HG02884 (cell line): ENCODE results near the gene SLC12A6.
"Not testable (repeated sequence)": the region's sequence is repeated elsewhere in the genome, so short reads cannot be mapped to it uniquely, and the experiment has no call there.

ENCODE experiments used
- ATAC-seq: cut with Tn5 transposase; IDR thresholded peaks from one replicate; pipeline ENCODE4 v1.9.1; 2021; ENCODE audit warnings: mild to moderate bottlenecking, moderate library complexity; ENCODE audit not compliant: unreplicated experiment

Gene SLC12A6

DNA sequence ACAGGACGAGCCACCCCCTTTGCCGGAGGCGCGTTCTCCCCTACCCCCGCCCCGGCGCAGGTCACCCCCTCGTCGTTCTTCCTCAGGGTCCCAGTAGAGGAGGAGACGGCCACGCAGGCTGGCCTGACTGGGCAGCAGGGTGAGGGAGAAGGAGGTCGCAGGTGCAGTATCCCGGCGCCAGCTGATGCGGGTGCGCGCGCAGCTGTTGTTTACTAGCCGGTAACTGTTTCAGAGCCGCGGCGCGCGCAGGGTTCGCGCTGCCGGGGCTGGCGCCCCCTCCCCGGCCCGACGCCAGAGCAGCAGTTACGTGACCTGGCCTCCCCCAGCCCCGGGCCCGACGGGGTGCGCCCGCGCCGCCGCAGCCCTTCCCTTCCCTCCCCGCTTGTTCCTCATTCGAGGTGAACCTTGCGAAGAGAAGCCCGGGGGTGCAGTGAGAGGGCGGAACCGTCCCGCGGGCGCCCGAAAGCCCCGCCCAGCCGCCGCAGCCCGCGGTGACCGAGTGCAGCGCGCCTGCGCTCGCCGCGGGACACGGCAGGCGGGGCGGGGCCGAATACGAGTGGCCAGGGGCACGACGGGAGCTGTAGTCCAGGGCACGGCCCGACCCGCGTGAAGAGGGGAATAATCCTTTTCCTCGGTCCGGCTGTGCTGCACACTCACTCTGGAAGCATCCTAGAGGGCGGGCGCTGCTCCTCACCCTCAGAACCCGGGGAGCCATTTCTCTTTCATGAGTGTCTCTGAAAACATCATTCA, at the start of gene SLC12A6:
Gene SLC12A6 (minus strand): TSS at position 225 of the 750 bp plus-strand sequence. CDS start 1,101 bp downstream, outside the sequence.
- ATAC-seq: peak; percentile 55

DNA sequence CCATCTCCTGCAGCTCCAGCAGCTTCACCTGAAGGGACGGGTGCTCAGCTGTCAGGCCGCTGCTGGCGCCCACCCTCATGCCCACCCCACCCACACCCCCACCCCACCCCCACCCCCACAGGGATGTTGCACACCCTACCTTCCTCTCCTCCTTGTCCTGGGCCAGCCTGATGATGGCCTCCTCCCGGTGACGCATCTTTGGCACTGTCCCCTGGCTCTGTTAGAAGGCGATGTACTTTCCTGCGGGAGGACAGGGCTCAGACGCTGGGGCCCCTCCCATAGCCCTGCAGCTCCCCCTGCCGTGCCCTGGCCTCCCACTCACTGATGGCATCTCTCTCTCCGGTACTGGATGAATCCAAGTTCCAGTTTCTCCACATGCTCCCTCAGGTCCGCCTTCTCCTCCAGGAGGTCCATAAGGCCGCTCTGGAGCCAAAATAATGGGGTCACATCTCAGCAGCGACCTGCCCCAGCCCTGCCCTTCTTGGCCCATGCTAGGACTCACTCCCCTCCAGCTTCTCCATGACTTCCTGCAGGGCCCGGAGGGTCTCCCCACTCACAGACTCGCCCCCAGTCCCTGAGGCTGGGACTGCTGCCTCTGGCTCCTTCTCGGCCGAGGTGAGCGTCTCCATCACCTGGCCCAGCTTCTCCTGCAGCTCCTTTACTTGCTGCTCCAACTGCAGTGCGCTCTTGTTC, 44.4 kb upstream of the SLC12A6 start:
- ATAC-seq: not testable (repeated sequence)

DNA sequence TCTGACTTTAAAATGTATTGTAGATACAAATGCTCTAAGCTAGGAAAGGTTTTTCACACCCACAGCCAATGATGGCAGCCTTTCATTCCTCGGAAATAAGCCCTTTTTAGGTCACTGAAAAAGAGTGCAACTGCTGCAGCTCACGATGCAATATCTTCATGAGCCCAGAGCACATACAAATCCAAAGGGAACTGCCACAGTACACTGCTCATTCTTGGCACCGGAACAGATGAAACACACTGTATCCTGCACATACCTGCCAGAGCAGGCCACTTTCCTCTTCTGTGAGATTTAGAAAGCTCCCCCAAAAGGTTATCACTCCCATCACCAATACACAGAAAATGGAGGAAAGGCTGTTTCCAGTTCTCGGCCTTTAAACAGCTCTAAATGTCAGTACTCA, 42.9 kb upstream of the SLC12A6 start:
- ATAC-seq: not testable (repeated sequence)

DNA sequence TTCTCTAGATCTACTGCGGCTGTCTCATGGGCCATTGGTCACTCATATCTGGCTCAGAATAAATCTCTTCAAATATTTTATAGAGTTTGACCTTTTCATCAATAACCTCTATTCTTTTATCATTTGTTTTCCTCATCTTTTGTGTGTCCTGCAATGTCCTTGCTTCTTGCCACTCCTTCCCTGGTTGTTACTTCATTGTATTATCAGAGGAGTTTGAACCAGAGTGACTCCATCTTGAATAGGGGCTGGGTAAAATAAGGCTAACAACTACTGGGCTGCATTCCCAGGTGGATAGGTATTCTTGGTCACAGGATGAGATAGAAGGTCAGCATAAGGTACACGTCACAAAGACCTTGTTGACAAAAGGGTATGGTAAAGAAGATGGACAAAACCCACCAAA, 39.3 kb upstream of the SLC12A6 start:
- no peak for ATAC-seq

DNA sequence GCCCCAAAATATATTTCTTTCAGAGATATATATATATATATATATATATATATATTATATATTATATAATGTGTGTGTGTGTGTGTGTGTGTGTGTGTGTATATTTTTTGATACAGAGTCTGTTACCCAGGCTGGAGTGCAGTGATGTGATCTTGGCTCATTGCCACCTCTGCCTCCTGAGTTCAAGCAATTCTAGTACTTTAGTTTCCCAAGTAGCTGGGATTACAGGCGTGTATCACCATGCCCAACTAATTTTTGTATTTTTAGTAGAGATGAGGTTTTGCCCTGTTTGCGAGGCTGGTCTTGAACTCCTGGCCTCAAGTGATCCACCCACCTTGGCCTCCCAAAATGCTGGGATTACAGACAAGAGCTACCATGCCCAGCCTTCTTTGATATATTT, 38.0 kb upstream of the SLC12A6 start:
- ATAC-seq: not testable (repeated sequence)

DNA sequence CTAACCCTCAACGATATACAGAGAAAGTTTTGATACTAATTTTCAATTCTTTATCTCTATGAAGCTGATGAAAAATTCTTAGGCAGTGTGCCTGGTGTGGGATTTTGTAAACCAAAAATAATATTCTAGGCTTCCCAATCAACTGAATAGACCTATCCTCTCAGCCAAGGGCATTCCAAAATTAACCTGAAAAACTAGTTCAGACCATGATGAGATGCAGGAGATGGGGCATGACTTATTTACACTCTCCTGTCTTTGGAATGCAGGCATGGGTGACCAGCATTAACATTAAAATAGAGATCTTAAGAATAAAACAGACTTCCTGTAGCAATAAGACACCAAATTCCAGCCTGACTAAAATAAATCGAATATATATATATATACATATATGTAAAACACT, 37.2 kb upstream of the SLC12A6 start:
- ATAC-seq: no peak

DNA sequence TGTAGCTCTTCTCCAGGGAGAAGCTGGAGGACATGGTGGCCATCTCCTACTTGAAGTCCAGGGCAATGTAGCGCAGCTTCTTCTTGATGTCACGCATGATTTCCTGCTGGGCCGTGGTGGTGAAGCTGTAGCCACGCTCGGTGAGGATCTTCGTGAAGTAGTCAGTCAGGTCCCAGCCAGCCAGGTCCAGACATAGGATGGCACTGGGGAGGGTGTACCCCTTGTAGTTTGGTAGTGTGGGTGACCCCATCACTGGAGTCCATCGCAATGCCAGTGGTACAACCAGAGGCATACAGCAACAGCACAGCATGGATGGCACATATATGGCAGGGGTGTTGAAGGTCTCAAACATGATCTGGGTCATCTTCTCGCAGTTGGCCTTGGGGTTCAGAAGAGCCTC, 36.4 kb upstream of the SLC12A6 start:
- ATAC-seq: no peak

DNA sequence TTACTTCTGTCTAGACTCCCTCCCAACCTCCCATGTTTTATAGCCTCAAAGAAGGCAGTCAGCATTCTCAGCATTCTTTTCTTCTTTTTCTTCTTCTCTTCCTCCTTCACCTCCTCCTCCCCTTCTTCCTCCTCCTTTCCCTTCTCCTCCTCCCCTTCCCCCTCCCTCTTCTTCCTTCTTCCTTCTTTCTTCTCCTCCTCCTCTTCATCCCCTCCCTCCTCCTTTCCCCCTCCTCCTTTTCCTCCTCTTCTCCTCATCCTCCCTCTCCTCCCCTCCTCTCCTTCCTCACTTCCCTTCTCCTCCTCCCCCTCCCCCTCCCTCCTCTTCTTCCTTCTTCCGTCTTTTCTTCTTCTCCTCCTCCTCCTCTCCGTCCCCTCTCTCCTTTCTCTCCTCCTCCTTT, 33.1 kb upstream of the SLC12A6 start:
- ATAC-seq: no peak

DNA sequence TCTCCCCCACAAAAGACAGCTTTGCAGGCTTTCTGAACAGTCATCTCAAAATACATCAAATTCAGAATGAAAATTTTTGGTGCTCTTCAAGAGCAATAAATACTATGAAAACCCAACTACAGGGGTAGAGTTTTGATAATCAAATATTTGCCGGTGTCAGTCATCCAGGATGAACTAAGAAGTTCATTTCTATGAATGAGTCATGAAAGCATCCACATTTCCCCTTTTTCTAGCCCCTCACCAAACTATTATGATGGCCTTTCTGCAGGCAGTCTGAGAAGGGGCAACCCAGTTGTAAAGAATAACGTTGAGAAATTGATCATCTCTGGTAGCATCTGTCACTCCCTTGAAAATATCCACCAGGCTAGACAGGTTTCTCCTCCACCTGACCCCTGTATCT, 32.5 kb upstream of the SLC12A6 start:
- ATAC-seq: no peak

DNA sequence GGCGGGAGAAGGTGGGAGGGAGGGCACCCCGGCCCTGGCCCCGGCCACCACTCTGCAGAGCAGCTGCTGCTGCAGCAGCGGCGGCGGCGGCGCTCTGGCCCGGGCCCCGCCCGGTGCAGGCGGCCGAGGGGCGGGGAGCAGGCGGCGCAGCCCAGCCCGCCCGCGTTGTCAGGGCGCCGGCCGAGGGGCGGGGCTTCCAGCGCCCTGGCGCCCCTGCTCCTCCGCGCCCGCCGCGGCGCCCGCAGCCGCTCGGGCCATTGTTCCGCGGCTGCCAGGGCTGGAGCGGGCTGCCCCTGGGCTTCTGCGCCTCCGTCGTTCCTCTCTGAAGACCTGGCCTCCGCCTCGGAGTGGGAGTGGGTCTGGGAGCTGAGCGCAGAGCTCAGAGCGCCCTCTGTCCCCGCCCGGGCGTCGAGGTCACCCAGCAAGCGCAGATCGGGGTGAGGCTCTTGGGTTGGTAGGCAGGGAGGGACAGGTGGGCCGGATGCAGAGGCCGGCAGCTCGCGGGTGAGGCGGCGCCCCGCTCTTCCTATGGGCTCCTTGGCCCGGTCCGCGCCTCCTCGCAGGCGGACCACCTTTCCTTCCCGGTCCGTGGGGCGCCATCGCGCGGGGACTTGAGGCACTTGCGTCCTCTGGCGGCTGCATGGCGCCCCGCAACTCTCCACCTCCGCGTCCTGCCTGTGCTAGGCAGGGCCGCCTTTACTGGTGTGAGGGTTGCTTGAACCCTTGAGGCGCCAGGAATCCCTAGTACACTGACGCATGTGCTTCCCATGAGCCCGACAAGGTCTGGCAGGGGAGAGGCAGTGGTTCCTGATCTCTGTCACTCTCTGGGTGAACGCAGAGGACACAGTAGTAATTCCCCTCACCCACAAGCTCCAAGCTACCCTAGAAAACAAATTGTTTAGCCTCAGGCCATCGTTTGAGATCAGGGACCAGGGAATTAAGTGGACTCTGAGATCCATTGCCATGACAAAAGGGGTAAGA, 29.8 kb upstream of the SLC12A6 start, which contains the start of gene LPCAT4:
Gene LPCAT4 (minus strand): TSS at position 96 of the 981 bp plus-strand sequence. CDS start 96 bp downstream, outside the sequence.
- ATAC-seq: peak; percentile 59

DNA sequence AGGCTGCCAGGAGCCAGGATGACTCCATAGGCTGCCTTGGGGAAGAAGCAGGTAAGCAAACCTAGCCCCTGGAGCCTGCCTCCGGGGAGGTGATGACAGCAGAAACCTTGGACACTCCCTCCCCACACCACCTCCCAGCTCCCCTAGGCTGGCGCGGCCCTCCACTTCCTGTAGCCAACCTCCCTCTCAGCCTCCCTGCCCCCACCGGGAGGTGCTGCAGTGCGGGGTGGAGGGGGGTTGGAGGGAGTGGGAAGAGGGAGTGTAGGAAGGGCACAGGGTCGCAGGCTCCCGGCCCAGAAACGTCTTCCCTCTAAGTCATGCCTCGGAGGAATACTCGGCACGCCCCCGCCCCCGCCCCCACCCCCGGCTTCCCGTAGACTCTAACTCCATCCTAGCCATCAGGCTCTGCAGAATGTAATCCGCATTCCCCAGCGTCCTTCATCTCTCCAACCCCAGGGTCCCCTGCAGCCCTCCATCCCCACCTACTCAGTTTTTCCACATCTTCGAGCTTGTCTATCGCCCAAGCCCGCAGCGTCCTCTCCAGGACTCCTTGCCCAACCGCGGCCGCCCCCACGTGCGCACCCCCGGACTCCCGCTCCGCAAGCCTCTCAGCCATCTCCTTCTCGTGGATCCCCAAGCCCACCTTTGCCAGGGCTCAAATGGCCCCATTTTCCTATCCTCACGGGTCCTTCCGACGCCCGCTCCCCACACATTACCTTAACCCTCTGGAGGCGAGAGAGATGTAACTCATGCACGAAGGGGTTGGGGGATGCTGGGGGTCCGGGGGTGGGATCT, 28.9 kb upstream of the SLC12A6 start:
- no peak for ATAC-seq

DNA sequence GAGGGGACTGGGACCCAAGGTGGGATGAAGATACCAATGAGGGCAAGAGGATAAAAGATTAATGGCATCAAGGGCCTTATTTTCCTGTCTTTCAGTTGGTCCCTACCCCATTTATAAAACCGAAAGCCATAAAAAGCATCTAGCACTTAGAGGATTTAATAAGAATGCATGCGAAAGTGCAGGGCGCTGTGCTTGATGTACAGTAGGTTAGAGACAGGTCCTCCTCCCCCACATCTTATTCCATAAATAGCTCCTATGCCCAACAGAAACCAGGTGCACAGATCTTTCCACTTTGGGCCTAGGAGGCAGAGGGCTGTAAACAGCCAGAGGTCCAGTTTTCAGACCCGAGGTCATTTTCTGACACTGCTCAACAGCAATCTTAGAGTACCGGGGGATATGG, 28.3 kb upstream of the SLC12A6 start:
- ATAC-seq: no peak

DNA sequence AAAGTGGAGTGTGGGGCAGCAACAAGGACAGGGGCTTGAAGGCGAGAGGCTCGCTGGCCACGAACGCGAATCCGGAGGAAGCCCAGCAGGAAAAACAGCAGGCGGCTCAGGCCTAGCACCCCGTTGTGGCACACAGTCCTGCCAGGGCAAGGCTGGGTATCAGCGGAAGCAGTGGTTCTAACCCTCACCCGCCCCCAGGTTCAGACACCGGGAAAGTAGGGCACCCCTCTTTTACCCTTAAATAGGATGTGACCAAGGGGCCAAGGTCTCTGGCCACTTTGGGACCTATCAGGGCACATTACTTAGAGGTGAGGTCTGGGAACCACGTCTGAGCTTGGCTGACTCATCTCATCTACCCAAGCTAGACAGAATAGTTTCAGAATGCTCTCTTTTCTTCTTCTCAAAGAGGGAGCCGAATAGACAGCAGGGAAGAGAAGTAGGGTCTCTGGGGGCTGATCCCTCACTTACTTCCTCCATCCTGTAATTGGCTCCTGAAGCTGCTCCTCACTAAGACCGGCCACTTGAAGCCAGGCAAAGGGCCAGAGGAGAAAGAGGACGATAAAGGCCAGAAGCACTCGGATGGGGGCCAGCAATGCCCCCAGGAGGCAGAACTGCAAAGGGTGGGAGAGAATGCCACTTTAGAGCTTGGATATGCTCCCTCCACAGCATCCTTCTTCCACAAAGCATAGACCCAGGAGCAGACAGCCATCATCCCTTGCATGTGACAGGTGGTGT, 27.7 kb upstream of the SLC12A6 start:
- no peak for ATAC-seq

DNA sequence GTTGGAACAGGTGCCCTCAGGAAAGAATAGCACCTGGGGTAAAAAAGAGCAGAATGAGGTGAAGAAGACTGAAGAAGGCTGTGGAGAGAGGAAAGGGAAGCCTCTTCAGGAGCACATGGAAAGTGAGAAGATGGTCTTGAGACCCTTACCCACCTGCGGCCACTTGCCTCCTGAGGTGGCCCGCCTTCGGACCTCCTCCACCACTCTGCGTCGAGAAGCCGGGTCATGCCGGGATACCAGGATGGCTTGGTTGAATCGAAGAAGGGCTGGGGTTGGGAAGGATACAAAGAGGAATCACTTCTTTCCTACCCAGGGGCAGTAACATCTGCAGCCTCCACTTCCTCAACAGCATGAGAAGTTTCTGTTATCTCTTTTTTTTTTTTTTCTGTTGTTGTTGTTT, 26.5 kb upstream of the SLC12A6 start:
- no peak for ATAC-seq

DNA sequence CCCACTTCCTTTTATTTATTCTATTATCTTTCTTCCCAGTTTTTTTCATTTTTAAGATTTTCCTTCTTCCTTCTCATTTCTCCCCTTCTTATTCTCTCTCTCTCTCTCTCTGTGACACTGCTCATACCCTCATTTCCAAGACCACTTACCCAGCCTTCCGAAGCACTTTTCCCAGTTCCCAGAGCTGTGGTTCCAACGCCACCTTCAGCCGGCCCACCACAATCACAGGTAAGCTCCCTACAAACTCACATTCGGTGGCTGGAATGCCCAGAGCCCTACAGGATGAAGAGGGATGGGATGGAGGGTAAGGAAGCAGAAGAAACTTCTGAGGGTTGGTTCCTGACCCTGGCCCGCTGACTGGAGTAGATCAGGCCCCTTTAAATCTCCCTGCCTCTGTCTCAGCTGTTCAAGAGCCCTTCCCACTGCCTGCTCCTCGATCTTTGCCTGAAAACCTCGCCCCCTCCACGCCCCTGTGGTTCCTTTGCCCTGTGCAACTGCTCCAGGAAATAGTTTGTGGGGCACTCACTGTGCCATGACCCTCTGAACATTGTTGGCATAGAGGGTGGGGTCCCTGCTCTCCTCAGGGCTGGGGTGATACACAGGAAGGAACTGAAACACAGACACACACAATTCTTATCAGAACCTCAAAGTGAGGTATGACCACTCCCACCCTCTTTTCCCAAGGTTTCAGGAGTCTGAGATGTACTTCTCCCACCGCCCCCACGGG, 24.6 kb upstream of the SLC12A6 start:
- no peak for ATAC-seq

DNA sequence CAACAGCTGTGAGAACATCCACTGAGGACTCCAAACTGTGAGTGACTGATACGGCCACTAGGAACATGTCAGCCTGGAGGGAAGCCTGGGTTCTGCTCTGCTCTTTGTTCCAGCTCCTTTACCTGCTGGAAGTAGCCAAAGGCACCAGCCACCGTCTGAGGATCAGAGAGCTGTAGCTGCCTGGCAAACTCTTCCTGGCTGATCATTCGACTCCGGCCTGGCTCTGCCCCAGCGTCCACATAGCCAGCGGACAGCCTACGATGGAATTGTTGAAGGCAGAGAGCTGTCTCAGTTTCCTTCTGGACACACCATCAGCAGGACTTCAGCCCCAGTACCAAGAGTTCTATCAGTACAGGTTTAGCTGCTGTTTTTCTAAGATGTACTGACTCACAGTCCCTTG, 23.7 kb upstream of the SLC12A6 start:
- ATAC-seq: no peak

DNA sequence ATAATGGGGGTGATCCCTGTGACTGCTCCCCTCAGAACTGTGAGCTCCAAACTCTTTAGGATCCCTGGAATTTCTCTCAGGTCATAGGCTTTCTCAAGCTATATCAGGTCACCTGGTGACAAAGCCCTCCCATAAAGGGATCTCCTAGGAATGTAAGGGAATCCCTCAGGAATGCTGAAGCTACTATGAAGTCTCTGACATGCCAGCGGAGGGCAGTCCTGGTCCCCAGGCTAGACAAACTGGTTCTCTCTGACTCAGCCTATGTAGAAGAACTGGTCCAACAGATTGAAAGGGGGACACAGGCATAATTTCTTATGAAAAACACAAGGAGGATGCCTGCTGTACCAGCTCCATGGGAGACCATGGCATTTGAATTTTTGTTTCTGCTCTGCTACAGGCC, 22.7 kb upstream of the SLC12A6 start:
- ATAC-seq: no peak

DNA sequence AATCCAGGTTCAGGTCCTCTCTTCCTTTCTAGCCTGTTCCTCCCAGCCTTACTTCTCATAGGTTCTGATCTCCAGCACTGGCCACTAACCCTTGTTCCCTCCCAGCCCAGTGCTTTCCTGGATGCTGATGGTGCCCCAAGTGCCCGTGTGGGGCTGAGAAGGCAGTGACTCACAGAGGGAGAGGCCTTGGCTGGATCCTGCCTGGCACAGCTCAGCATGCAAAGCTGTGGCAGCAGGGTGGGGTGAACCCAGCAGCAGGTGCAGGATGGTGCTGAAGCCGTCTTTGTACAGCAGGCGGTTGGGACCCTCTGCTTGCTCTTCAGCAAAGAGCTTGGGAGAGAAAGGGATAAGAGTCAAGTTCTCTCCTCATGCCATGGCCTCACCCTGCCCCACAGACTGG, 21.8 kb upstream of the SLC12A6 start:
- ATAC-seq: no peak

DNA sequence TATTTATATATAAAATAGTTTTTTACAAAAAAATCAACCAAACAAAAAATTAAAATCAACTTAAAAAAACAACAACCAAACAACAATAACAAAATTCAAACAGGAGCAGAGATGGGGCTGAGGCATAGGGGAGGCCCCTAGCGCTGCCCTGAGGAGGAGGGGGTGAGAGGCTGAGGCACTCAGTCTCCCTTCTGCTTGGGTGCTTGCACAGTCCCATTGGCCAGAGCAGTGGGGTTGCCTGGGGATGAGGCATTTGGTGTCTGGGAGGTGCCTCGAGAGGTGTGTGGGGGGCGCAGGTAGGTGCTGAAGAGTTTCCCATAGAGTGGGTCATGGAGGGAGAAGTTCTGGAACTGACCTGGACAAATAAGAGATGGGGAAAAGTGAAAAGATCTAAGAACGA, 21.4 kb upstream of the SLC12A6 start:
- ATAC-seq: no peak
